Astrocyte of the hippocampus (primary cell): ENCODE measurements around the gene RAD17.
"Not testable (repeated sequence)": the region's sequence is repeated elsewhere in the genome, so short reads cannot be mapped to it uniquely, and the experiment has no call there.

ENCODE experiments used
- DNase-seq: peaks from one replicate; pipeline ENCODE4 v3.0.0; 2011; ENCODE audit warnings: low read depth, low spot score

The RAD17 gene, protein sequence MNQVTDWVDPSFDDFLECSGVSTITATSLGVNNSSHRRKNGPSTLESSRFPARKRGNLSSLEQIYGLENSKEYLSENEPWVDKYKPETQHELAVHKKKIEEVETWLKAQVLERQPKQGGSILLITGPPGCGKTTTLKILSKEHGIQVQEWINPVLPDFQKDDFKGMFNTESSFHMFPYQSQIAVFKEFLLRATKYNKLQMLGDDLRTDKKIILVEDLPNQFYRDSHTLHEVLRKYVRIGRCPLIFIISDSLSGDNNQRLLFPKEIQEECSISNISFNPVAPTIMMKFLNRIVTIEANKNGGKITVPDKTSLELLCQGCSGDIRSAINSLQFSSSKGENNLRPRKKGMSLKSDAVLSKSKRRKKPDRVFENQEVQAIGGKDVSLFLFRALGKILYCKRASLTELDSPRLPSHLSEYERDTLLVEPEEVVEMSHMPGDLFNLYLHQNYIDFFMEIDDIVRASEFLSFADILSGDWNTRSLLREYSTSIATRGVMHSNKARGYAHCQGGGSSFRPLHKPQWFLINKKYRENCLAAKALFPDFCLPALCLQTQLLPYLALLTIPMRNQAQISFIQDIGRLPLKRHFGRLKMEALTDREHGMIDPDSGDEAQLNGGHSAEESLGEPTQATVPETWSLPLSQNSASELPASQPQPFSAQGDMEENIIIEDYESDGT

DNA sequence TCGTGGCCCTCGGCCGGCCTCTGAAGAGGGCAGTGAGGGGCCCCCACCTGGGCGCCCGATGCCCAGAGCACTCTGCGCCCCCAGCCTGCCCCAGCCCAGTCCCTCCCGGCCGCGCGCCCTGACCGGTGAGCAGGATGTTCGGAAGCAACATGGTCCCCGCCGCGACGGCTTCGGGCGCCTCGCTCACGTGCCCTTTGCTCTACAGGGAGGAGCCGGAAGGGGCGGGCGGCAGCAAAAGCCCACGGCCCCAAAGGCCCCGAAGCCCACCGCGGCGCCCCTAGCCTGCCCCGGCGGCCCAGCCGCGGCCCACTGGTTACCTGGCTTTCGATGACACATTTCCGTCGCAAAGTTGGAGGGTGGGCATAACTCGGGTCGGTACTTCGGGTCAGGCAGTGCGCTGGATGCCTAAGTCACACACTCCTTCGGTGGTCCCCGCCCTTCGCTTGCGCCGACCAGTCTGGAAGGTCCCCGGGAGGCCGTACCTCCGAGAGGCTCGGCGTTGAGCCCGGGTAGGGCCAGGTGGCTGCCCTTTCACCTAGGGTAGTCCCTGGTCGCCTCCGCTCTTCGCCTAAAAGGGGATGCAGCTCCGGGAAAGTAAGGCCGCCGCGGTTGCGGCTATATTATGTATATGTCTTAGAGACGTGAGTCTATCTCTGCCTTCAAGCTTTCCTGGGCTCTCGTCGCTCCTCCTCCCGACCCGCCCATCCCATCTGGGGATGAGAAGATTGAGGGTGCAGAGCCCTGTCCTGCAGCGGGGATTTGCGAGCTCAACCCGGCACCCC, at the start of gene RAD17, which contains the start of the genes AK6 and TAF9:
TSS of gene RAD17 (plus strand) at position 479 of the 782 bp plus-strand sequence. CDS start 2,391 bp downstream, outside the sequence.
TSS of gene AK6 (minus strand) at position 181 of the 782 bp plus-strand sequence. CDS start at position 151, 30 bp downstream.
TSS of gene TAF9 (minus strand) at position 181 of the 782 bp plus-strand sequence. CDS start 3,783 bp downstream, outside the sequence.
- peak; percentile 96 for DNase-seq

DNA sequence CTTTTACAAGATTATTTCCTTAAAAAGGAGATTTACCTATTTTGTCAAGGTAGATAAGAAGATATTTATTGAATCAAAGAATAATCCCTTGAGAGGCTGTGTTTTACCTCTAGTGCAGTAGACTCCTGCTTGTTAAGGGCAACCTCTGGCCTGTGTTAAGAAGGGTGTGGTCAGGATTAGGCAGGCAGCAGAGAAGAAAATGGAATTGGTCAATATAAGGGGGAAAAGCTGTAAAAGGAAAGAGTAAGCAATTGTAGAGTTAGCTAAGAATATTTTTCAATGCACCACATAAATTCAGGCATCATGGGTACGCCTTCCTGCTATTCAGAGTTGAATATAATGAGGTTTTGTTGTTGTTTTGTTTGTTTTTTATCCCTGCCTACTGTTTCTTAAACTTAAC, 43.3 kb upstream of the RAD17 start:
- DNase-seq, result no peak

DNA sequence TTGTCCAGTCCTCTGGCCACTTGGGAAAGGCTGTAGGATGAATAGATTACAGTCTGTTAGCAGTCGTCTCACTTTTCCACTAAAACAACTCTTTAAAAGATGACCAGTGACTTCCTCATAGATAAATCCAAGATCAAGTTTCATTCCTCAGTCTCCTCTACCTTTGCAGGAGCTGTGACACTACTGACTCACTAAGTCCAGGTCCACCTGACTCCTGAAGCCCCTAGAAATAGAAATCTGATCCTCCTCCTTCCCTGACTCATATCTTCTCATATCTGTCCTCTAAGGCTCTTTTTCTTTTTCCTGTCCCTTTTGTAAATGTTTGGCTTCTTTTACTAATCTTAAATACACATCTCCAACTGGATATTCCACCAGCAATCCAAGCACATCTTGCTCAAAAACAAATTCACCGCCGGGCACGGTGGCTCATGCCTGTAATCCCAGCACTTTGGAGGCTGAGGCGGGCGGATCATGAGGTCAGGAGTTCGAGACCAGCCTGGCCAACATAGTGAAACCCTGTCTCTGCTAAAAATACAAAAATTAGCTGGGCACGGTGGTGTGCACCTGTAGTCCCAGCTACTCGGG, 39.6 kb upstream of the RAD17 start:
- DNase-seq, result no peak

DNA sequence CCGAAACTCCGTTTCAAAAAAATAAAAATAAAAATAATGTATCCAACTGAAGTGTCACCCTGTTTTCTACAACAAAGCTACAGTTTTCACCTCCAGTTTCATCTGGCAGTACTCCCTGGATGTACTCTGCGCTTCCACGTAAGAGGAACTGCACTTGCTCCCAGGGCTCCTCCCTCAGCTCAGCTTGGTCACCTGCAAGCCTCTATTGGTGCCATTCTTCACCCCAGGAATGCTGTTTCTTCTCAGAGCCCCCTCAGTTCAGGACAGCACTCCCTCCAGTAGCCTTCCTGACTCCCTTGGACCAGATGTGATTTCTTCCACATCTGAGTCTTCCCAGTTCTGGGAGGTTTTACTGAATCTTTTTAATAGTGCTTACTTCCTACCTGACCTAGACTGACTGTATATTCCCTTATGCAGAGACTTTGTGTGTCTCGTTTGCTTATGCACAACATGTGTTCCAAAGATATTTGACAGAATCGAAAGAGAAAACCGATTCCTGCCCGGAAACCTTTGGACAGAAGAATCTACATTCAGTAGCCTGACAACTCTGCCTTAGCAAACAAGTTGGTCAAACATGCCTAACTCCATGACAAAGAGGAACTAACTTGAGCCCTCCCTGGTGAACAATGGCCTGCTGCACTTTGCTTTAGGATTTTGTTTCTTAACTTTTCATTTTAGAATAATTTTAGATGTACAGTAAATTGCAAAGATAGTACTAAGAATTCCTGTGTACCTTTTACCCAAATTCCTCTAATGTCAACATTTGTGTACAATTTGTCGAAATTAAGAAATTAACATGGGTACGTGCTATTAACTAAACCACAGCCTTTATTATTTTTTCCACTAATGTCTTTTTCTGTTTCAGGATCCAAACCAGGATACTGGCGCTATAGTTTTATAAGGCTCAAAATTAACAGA, 37.8 kb upstream of the RAD17 start:
- no peak for DNase-seq

DNA sequence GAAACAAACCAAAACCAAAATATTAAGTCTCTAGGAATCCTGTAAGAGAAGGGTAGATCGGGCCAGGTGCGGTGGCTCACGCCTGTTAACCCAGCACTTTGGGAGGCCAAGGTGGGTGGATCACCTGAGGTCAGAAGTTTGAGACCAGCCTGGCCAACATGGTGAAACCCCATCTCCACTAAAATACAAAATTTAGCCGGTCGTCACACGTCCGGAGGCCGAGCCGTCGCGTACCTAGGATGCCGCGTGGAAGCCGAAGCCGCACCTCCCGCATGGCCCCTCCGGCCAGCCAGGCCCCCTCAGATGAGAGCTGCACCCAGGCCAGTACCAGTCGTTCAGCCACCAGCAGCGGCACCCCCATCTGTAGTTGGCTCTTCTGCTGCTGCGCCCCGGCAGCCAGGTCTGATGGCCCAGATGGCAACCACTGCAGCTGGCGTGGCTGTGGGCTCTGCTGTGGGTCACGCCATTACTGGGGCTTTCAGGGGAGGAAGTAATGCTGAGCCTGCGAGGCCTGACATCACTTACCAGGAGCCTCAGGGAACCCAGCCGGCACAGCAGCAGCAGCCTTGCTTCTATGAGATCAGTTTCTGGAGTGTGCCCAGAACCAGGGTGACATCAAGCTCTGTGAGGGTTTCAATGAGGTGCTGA, 35.8 kb upstream of the RAD17 start:
- not testable (repeated sequence) for DNase-seq

DNA sequence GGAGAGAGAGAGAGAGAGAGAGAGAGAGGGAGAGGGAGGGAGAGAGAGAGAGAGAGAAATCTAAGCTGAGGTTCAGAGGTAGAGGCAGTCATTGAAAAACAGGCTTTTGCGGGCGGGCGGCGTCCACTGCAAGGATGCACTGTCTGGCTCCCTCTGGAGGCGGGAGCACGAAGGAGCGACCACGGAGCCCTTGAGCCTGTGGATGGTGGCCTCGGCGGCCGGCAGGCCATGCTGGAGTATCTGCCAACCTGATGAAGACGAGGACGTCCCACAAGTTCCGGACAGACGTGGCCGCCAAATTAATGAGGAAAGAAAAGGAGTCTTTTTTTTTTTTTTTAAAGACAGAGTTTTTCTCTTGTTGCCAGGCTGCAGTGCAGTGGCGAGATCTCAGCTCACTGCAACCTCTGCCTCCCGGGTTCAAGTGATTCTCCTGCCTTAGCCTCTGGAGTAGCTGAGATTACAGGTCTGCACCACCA, 34.8 kb upstream of the RAD17 start:
- DNase-seq, result peak; percentile 93

DNA sequence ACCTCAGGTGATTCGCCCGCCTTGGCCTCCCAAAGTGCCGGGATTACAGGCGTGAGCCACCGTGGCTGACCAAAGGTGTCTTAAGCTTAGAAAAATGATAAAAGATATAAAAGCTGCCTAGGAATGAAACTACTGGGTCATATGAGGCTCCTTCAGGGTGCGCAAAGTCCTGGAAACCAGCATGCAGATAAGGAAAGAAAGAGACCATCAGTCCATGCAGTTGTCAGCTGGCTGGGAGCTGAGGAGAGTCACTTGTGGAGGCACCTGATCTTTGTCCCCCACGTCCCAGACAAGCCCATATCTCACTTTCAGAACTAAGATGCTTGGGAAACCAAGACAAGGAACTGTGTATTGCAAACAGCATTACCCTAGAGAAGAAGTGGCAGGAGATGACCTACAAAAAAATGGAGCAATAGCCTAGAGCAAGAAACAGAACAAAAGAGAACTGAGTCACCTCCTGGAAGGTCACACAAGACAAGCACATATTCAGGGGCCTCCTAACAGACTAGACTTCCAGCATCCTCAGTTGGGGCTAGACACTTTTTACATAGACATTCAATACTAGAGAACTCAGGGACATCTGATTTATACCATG, 34.2 kb upstream of the RAD17 start:
- no peak for DNase-seq

DNA sequence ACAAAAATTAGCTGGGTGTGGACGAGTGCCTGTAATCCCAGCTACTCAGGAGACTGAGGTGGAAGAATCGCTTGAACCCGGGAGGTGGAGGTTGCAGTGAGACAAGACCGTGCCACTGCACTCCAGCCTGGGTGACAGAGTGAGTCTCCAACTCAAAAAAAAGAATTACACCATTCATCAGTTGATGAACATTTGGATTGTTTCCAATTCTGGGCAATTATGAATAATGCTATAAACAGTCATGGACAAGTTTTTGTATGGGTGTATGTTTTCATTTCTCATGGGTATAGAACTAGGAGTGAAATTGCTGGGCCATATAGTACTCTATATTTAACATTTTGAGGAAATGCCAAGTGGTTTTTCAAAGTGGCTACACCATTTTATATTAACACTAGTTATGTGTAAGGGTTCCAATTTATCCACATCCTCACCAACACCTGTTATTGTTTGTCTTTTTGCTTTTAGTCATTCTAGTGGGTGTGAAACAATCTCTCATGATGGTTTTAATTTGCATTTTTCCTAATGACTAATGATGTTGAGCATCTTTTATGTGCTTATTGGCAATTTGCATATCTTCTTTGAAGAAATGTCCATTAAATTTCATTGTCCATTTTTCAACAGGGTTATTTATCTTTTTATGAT, 28.0 kb upstream of the RAD17 start:
- no peak for DNase-seq

DNA sequence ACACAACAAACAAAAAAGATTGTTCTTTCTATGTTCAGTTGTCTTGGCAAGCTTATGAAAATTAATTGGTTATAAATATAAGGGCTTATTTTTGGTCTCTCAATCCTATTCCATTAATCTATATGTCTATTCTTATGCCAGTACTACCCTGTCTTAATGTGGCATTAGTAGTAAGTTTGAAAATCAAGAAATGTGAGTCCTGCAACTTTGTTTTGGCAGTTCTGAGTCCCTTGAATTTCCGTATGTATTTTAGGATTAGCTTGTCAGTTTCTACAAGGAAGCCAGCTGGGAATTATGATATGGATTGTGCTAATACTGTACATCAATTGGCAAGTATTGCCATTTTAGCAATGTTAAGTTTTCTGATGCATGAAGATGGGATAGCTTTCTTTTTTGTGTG, 26.5 kb upstream of the RAD17 start:
- no peak for DNase-seq

DNA sequence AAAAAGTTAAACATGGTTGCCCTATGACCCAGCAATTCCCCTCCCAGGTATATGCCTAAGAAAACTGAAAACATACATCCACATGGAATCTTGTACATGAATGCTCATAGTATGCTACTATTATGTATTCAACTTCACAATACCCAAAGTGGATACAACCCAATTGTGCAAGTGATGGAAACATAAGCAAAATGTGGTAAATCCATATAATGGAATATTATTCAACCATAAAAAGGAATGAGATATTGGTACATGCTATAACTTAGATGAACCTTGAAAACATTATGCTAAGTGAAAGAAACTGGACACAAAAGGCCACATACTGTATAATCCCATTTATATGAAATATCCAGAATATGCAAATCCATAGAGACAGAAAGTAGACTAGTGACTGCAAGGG, 19.0 kb upstream of the RAD17 start:
- DNase-seq, result no peak

DNA sequence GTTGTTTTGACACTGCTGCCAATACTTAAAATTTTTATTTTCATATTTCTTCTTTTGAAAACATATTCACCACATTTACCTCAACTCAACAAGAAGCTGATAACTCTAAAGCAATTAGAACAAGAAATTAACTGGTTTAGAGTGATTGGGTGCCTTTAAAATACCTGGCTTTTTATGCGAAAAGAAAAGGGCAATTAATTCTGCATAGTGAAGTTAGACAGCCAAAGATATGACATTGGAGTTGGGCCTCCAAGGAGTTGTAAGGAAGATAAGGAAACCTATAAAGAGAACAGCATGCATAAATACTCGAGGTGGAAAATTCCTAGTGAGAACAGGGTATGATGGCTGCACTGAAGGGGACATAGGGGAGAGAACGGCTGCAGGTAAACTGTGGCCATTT, 9.9 kb upstream of the RAD17 start:
- DNase-seq, result no peak

DNA sequence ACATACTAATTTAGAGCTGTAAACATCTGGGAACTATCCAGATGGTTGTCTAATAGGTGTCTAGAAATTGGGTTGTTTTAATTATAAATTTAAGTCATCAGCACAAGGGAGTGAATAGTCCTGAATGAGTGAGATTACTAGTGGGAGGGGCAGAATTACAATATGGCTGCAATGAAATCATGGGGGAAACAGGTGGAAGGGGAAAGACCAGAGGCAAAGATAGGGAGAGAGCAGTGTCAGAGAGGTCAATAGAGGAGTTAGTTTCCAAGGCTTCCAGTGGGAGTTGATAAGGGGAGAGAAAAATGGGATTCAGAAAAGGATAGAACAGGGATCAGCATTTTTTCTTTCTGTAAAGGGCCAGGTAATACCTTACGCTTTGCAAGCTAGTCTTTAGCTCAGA, 9.2 kb upstream of the RAD17 start:
- DNase-seq, result no peak

DNA sequence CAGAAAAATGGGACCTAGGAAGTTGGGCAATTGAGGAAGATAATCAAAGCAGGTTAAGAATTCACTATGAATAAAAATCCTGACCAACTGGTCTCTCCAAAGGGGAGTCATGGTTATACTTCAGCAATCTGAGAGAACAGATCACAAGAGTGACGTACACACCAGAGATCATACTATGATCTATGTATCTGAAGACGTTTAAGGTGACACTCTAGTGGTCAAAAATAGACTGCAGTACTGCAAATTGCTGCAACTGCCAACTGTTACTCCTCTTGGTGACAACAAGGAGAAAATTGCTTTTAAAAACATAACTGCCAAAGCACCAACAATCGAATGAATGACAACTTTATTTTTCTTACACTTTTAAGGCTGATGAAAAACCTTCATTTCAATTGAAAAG, 5.2 kb upstream of the RAD17 start:
- DNase-seq, result no peak

DNA sequence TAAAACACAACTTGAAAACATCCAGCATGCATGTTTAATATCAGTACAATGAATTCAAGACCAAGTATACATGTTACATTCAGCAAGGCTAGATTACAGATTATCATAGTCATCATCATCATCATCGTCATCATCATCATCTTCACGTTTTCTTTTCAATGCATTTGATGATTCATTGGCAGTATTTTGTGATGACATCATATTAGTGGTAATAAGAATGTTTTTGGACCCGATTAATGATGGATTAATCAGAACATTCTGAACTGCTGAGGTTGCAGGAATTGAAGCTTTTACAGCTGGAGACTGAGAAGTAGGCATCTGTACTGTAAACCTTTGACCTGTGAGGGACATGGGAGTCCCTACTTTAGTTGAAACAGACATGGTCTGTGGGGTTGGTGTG, 4.8 kb upstream of the RAD17 start:
- no peak for DNase-seq

DNA sequence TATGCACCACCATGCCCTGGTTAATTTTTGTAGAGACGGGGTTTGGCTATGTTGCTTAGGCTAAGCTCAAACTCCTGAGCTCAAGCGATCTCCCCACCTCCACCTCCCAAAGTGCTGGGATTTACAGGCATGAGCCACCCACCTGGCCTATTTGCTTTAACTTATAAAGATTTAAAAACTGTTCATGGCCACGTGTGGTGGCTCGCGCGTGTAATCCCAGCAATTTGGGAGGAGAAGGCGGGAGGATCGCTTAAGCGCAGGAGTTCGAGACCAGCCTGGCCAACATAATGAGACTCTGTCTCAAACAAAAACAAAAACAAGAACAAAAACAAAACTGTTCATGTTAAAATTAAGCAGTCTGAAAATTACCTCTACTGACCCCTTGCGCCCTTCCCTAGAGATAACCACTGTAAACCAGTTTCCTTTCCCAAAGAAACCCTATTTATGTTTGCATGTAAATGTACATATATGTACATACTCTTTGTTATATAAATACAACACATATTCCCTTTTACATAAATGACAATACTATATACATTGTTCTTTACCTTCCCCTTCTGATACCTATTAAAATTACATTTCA, 1.8 kb upstream of the RAD17 start:
- DNase-seq, result no peak

DNA sequence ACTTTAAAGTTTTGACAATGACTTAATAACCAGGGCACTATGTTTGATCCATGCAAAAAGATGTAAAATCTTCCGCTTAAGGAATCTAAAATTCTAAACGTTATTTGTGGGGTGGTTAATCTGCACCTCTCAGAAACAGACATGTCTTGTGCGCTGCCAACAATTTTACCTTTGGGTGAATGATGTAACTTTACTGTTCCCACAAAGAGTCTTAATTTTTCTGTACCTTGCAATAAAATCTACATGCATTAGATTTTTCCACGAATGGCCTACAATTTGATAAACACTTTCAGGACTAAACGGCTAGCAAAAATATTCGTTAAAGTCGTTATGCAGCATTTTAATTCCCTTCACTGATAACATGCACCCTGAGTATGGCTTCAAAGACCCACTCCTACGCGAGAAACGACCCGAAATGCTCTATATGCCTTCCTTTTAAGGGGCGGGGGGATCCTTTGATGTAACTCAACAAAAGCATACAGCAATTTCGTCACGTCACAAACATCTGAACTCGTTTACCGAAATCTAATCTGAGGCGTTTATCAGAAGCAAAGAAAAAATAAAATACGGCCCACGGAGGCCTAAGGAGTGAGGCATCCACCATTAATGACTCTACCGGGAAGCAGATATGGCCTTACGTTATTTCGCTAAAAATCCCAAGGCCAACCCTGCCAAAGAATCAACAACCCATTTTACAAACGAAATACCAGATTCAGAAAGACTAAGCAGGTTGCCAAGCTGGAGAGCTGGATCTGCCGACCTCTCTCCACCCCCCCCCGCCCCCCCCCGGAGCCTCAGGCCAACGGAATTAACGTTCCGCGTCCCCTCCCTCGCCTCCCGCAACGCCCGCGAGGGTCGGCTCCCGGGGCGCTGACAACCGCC, 919 bp upstream of the RAD17 start:
- no peak for DNase-seq

DNA sequence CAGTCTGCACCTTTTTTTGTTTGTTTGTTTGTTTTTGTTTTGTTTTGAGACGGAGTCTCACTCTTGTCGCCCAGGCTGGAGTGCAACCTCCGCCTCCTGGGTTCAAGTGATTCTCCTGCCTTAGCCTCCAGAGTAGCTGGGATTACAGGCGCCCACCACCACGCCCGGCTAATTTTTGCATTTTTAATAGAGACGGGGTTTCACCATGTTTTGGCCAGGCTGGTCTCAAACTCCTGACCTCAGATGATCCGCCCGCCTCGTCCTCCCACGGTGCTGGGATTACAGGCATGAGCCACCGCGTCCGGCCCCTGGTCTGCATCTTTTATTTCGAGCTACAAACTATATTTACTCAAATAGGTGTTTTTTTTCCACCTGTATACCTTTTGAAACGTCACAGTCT, 717 bp downstream of the RAD17 start:
- DNase-seq, result not testable (repeated sequence)

DNA sequence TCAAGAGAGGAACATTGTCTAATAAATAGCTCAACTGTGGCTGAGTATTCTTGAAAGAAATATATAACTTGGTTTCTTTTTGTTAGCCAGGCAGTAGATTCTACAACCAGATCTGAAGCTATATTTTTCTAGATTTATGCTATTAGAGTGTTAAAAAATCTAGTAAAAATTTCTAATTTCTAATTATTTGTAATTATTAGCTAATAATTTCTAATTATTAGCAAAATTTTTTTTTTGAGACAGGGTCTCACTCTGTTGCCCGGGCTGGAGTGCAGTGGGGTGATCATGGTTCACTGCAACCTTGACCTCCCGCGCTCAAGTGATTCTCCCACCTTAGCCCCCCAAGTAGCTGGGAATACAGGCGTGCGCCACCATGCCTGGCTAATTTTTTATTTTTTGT, 2.8 kb downstream of the RAD17 start:
- DNase-seq, result no peak
